ENCODE measurements around the gene CDH13.

Gene CDH13

GRCh38 chr16:83830769-83831455 lies 1204.1 kb downstream of the CDH13 start:
- no peak for DNase-seq

- DNase-seq: no peak
Measured at GRCh38 chr16:83831456-83831987, 1204.8 kb downstream of the CDH13 start.

- no peak for DNase-seq
Measured at GRCh38 chr16:83833921-83834320, 1207.2 kb downstream of the CDH13 start.

GRCh38 chr16:83835586-83836566 lies 1209.1 kb downstream of the CDH13 start:
- DNase-seq: peak in 2 of 3 experiments; percentile 2 to 9

GRCh38 chr16:83837566-83837965 lies 1210.8 kb downstream of the CDH13 start:
- no peak for DNase-seq

- DNase-seq: no peak
Measured at GRCh38 chr16:83838151-83838550, 1211.4 kb downstream of the CDH13 start.

- DNase-seq: no peak
Measured at GRCh38 chr16:83839561-83839960, 1212.8 kb downstream of the CDH13 start.

- DNase-seq: no peak
Measured at GRCh38 chr16:83840060-83840617, 1213.4 kb downstream of the CDH13 start.

GRCh38 chr16:83842291-83842690 lies 1215.5 kb downstream of the CDH13 start:
- no peak for DNase-seq

- peak in 1 of 3 experiments; percentile 17 for DNase-seq
Measured at GRCh38 chr16:83842756-83843507, 1216.2 kb downstream of the CDH13 start.

- no peak for DNase-seq
Measured at GRCh38 chr16:83843657-83844056, 1216.9 kb downstream of the CDH13 start.

GRCh38 chr16:83845263-83845662 lies 1218.5 kb downstream of the CDH13 start:
- no peak for DNase-seq

- DNase-seq: peak in 2 of 3 experiments; percentile 25 to 62
Measured at GRCh38 chr16:83847371-83848225, 1220.8 kb downstream of the CDH13 start.

- peak in 1 of 3 experiments; percentile 22 for DNase-seq
Measured at GRCh38 chr16:83849421-83849820, 1222.7 kb downstream of the CDH13 start.

All from NCI-H1417 (cell line).